Measurements from ENCODE around the gene STAT3. TPM values are rescaled to one million over a fixed set of nuclear protein-coding genes. Genes with fewer than 3 reads are reported as not detected.
A peak's percentile ranks its signal among the peaks of the same experiment; 100 is the strongest.

The STAT3 gene
- total and polyA plus RNA-seq, 2 of the 13 experiments (the other 11 are each of a cell fraction or from before 2014, with no cell fraction given): 61.8 to 62.4 TPM

GRCh38 chr17:42389899-42390298 lies 1.7 kb upstream of the STAT3 start (continued):
- TF ChIP-seq ZNF800 (CRISPR knock-in tag; IDR thresholded peaks at IDR 0.05) (no peak), ZNF512 (CRISPR knock-in tag; IDR thresholded peaks at IDR 0.05) (no peak), KLF9 (CRISPR knock-in tag; IDR thresholded peaks at IDR 0.05; ENCODE audit: low read depth) (no peak), NR1H2 (CRISPR knock-in tag; IDR thresholded peaks at IDR 0.05; ENCODE audit: borderline replicate concordance, low read depth) (no peak), KDM2A (CRISPR knock-in tag; IDR thresholded peaks at IDR 0.05; ENCODE audit: borderline replicate concordance, low read depth) (no peak), HIVEP1 (CRISPR knock-in tag; IDR thresholded peaks at IDR 0.05) (no peak), ZNF484 (CRISPR knock-in tag; IDR thresholded peaks at IDR 0.05; ENCODE audit: borderline replicate concordance, low read depth) (no peak)

- Histone ChIP-seq H3K36me3 (replicated peaks in 1 of 2; ENCODE audit: control insufficient read depth in 1 of 2, insufficient read depth in 2 of 2, low read length in 2 of 2) (no peaks in the 10 kb centered on the region), H3K4me3 (replicated peaks in 1 of 3; ENCODE audit: insufficient read depth in 1 of 3, low read depth in 2 of 3, low read length in 3 of 3) (no peak overlapping the region), H3K4me2 (ENCODE audit: low read depth, low read length) (peak overlapping the region; percentile 38), H4K20me1 (ENCODE audit: insufficient read depth, low read length) (peaks cover 19% of the 10 kb centered on the region), H3K9me3 (ENCODE audit: low read length) (no peaks in the 10 kb centered on the region), H3K27ac (ENCODE audit: extremely low read length, insufficient read depth, low read length) (peak overlapping the region; percentile 68), H3K27me3 (ENCODE audit: control insufficient read depth in 1 of 2, insufficient read depth in 2 of 2, low read length in 2 of 2) (no peaks in the 10 kb centered on the region; a peak in 1 of 5 replicates), H3K4me1 (ENCODE audit: insufficient read depth, low read length) (peaks cover 73% of the 10 kb centered on the region), H3K79me2 (ENCODE audit: insufficient read depth, low read length) (peaks cover 37% of the 10 kb centered on the region), H2AFZ (ENCODE audit: low read length) (peak overlapping the region; percentile 16), H3K9ac (ENCODE audit: insufficient read depth, low read depth, low read length) (peak overlapping the region; percentile 40; the same call in 1 of the 2 replicates)
- ChIA-PET POLR2A (interaction anchor here (1.0 to 3.1 kb wide), 32 partner anchors 10 to 701 kb away, joined by 3 to 57 read pairs (median 5); partner anchors contain the start of genes CAVIN1, DNAJC7, GHDC and RETREG3), CTCF (ENCODE audit: low intra/inter-chr PET ratio, low total read pairs) (no interaction called here)
- DNase-seq (ENCODE audit: low spot score): no peak
- WGBS (ENCODE audit: low lambda C conversion rate): 91% methylated on average over 11 of the region's 11 CpGs
- in situ Hi-C loops (cut with HindIII; ENCODE audit: extremely low pct_ligation_motif_present, low pct_unique_long_range_greater_than_20kb) (no loop called here), intact Hi-C loops (cut with micrococcal nuclease; ENCODE audit: unreplicated experiment) (no loop called here)
- FAIRE-seq: no peak
- TSS peak; percentile 98 for BruUV-seq (replicated peaks)
- no peak for ATAC-seq
- TF ChIP-seq ZMYM3 (CRISPR knock-in tag; IDR thresholded peaks at IDR 0.05) (no peak), MBD4 (IDR thresholded peaks at IDR 0.05; ENCODE audit: borderline replicate concordance, low read length) (0 out of 2 replicates have a peak, but pooled peaks have one; percentile 52), BCL6 (CRISPR knock-in tag; IDR thresholded peaks at IDR 0.05) (no peak), ZNF343 (CRISPR knock-in tag; IDR thresholded peaks at IDR 0.05) (0 out of 2 replicates have a peak, but pooled peaks have one; percentile 14), CC2D1A (CRISPR knock-in tag; IDR thresholded peaks at IDR 0.05) (0 out of 2 replicates have a peak, but pooled peaks have one; percentile 6), PRPF4 (IDR thresholded peaks at IDR 0.05; ENCODE audit: low read depth, low read length, poor library complexity, severe bottlenecking) (peak; percentile 91), ZNF44 (CRISPR knock-in tag; IDR thresholded peaks at IDR 0.05) (0 out of 2 replicates have a peak, but pooled peaks have one; percentile 7), NFATC3 (CRISPR knock-in tag; IDR thresholded peaks at IDR 0.05) (no peak), RARG (CRISPR knock-in tag; IDR thresholded peaks at IDR 0.05; ENCODE audit: low read depth) (0 out of 2 replicates have a peak, but pooled peaks have one; percentile 67), TRAFD1 (CRISPR knock-in tag; IDR thresholded peaks at IDR 0.05; ENCODE audit: borderline replicate concordance) (no peak), BRF2 (CRISPR knock-in tag; IDR thresholded peaks at IDR 0.05) (0 out of 2 replicates have a peak, but pooled peaks have one; percentile 17)
Measured at GRCh38 chr17:42389135-42389417, 834 bp upstream of the STAT3 start.
